Measurements from ENCODE around the gene ACSS1.

GRCh38 chr20:24964506-24964840 lies 93.5 kb downstream of the ACSS1 start:
- no peak for TF ChIP-seq CTCF (conservative IDR thresholded peaks at IDR 0.05)
- no peak for TF ChIP-seq ZFX (IDR thresholded peaks at IDR 0.05)
